ENCODE data around the gene TBC1D16. TPM values are rescaled to one million over a fixed set of nuclear protein-coding genes. Genes with fewer than 3 reads are reported as not detected.

TBC1D16 gene
- total and polyA plus RNA-seq, 10 of the 15 experiments (the other 5 are each of a cell fraction or from before 2014, with no cell fraction given): 0.01 to 0.13 (median 0.06) TPM; not detected in 3

DNA sequence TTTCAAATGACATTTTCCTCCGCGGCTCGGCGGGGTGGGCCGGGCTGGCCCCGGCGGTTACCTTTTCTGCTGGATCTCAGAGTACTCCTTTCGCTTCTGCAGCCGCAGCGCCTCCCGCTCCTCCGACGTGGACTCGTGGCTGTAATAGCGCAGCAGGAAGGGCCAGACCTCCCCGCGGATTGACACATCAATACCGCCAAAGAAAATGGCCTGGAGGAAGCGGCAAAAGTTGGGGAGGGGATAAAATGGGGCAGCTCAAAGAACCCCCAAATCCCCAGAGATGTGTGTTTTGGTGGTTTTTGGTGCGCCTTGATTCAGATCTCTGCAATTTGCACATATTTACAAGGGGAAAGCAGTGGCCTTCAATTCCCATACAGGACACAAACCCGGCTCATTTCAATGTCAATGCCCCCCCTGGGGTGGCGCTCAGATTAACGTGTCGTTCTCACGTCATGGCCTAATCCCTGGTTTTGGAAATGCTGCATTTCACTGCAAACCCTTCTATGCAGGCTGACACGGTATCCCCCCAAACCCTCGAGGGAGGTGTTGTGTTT is 85.9 kb downstream of the TBC1D16 start (continued):
- TF ChIP-seq, protein P1, sequence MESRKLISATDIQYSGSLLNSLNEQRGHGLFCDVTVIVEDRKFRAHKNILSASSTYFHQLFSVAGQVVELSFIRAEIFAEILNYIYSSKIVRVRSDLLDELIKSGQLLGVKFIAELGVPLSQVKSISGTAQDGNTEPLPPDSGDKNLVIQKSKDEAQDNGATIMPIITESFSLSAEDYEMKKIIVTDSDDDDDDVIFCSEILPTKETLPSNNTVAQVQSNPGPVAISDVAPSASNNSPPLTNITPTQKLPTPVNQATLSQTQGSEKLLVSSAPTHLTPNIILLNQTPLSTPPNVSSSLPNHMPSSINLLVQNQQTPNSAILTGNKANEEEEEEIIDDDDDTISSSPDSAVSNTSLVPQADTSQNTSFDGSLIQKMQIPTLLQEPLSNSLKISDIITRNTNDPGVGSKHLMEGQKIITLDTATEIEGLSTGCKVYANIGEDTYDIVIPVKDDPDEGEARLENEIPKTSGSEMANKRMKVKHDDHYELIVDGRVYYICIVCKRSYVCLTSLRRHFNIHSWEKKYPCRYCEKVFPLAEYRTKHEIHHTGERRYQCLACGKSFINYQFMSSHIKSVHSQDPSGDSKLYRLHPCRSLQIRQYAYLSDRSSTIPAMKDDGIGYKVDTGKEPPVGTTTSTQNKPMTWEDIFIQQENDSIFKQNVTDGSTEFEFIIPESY (IDR thresholded peaks at IDR 0.05): no peak

DNA sequence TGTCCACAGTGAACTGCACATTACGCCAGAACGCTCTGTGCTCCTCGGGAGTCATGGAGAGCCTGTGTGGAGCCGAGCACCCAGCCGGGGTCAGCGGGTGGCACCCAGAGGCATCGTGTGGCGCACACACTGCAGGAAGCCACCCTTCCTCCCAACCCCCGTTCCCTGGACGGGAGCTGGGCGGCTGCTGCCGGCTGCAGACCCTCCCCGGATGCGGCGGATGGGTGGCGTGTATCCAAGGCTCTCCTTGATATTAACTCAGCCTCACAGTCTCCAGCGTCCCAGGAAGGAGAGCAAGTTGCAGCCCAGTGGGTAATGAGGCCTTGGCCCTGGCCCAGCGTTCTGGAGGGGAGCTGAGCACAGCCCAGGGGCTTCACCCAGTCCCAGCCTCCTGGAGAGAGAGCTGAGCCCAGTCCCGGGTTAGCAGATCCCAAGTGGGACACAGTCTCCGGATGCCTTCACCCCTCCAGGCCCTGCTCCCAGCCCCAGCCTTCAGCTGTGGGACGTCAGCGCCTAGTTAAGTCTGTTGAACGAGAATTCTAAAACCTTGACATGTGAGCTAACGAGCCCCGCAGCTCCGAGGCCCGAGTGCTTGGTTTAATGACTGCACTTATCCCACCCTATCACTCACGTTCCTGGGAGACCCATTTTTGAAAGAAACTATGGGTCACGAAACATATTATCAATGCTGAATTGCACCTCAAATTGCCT is 86.6 kb downstream of the TBC1D16 start:
- Histone ChIP-seq H4K20me1 (ENCODE audit: control insufficient read depth, insufficient read depth) (no peaks in the 10 kb centered on the region), H3K4me3 (no peak overlapping the region), H3K36me3 (ENCODE audit: control insufficient read depth in 2 of 2, insufficient read depth in 2 of 2, low read length in 1 of 2) (no peaks in the 10 kb centered on the region), H3K4me1 (ENCODE audit: control insufficient read depth, insufficient read depth, low read length) (no peaks in the 10 kb centered on the region), H3K79me2 (ENCODE audit: control insufficient read depth, insufficient read depth, low read length) (no peaks in the 10 kb centered on the region), H3K9ac (ENCODE audit: control insufficient read depth, insufficient read depth, low read length) (no peak overlapping the region), H3K27me3 (replicated peaks in 1 of 2; ENCODE audit: control insufficient read depth in 2 of 2, insufficient read depth in 2 of 2, low read length in 1 of 2) (peaks cover 0 to 1% of the 10 kb centered on the region in 2 experiments; a peak in 1 of 4 replicates), H3K9me3 (replicated peaks; ENCODE audit: control insufficient read depth, insufficient read depth, low read length) (no peaks in the 10 kb centered on the region), H3K4me2 (ENCODE audit: control insufficient read depth, insufficient read depth) (no peak overlapping the region), H2AFZ (ENCODE audit: control insufficient read depth, low read depth, low read length) (no peak overlapping the region), H3K27ac (ENCODE audit: control insufficient read depth, insufficient read depth) (no peak overlapping the region)
- RAD21 ChIA-PET (ENCODE audit: unreplicated experiment): no interaction called here
- POLR2A ChIA-PET: no interaction called here
- no peak for FAIRE-seq
- DNase-seq (ENCODE audit: low read depth, low spot score): no peak
- BruUV-seq (replicated peaks): no TSS peak
- in situ Hi-C loops (cut with MboI): no loop called here
- intact Hi-C loops (cut with micrococcal nuclease; ENCODE audit: unreplicated experiment): no loop called here
- SMC1A ChIA-PET (ENCODE audit: uncharacterized antibody, unreplicated experiment): no interaction called here
- 46% methylated on average over 29 of the region's 29 CpGs for WGBS (ENCODE audit: insufficient coverage, insufficient replicate concordance, low lambda C conversion rate, missing lambda C conversion rate)
- CTCF ChIA-PET: interaction anchor here (1.2 to 1.4 kb wide), 2 partner anchors 21 to 105 kb away, joined by 3 to 5 read pairs; no protein-coding TSS in a partner anchor
- no peak for ATAC-seq
- TF ChIP-seq CBX3 (IDR thresholded peaks at IDR 0.05; ENCODE audit: borderline replicate concordance, low read depth) (no peak), IRF4 (IDR thresholded peaks at IDR 0.05; ENCODE audit: low read depth, low read length) (no peak), ZZZ3 (IDR thresholded peaks at IDR 0.05; ENCODE audit: control insufficient read depth, insufficient read length, low read depth) (no peak), LARP7 (IDR thresholded peaks at IDR 0.05) (no peak), FOS (IDR thresholded peaks at IDR 0.05; ENCODE audit: borderline replicate concordance, extremely low read depth, insufficient read length) (no peak)
- TF ChIP-seq, protein P2, sequence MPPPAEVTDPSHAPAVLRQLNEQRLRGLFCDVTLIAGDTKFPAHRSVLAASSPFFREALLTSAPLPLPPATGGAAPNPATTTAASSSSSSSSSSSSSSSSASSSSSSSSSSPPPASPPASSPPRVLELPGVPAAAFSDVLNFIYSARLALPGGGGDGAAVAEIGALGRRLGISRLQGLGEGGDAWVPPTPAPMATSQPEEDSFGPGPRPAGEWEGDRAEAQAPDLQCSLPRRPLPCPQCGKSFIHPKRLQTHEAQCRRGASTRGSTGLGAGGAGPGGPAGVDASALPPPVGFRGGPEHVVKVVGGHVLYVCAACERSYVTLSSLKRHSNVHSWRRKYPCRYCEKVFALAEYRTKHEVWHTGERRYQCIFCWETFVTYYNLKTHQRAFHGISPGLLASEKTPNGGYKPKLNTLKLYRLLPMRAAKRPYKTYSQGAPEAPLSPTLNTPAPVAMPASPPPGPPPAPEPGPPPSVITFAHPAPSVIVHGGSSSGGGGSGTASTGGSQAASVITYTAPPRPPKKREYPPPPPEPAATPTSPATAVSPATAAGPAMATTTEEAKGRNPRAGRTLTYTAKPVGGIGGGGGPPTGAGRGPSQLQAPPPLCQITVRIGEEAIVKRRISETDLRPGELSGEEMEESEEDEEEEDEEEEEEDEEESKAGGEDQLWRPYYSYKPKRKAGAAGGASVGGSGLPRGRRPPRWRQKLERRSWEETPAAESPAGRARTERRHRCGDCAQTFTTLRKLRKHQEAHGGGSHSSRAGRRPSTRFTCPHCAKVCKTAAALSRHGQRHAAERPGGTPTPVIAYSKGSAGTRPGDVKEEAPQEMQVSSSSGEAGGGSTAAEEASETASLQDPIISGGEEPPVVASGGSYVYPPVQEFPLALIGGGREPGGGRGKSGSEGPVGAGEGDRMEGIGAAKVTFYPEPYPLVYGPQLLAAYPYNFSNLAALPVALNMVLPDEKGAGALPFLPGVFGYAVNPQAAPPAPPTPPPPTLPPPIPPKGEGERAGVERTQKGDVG (CRISPR knock-in tag; IDR thresholded peaks at IDR 0.05): no peak
- TF ChIP-seq, protein P3, sequence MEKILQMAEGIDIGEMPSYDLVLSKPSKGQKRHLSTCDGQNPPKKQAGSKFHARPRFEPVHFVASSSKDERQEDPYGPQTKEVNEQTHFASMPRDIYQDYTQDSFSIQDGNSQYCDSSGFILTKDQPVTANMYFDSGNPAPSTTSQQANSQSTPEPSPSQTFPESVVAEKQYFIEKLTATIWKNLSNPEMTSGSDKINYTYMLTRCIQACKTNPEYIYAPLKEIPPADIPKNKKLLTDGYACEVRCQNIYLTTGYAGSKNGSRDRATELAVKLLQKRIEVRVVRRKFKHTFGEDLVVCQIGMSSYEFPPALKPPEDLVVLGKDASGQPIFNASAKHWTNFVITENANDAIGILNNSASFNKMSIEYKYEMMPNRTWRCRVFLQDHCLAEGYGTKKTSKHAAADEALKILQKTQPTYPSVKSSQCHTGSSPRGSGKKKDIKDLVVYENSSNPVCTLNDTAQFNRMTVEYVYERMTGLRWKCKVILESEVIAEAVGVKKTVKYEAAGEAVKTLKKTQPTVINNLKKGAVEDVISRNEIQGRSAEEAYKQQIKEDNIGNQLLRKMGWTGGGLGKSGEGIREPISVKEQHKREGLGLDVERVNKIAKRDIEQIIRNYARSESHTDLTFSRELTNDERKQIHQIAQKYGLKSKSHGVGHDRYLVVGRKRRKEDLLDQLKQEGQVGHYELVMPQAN (conservative IDR thresholded peaks at IDR 0.05): no peak
- TF ChIP-seq, protein P4, sequence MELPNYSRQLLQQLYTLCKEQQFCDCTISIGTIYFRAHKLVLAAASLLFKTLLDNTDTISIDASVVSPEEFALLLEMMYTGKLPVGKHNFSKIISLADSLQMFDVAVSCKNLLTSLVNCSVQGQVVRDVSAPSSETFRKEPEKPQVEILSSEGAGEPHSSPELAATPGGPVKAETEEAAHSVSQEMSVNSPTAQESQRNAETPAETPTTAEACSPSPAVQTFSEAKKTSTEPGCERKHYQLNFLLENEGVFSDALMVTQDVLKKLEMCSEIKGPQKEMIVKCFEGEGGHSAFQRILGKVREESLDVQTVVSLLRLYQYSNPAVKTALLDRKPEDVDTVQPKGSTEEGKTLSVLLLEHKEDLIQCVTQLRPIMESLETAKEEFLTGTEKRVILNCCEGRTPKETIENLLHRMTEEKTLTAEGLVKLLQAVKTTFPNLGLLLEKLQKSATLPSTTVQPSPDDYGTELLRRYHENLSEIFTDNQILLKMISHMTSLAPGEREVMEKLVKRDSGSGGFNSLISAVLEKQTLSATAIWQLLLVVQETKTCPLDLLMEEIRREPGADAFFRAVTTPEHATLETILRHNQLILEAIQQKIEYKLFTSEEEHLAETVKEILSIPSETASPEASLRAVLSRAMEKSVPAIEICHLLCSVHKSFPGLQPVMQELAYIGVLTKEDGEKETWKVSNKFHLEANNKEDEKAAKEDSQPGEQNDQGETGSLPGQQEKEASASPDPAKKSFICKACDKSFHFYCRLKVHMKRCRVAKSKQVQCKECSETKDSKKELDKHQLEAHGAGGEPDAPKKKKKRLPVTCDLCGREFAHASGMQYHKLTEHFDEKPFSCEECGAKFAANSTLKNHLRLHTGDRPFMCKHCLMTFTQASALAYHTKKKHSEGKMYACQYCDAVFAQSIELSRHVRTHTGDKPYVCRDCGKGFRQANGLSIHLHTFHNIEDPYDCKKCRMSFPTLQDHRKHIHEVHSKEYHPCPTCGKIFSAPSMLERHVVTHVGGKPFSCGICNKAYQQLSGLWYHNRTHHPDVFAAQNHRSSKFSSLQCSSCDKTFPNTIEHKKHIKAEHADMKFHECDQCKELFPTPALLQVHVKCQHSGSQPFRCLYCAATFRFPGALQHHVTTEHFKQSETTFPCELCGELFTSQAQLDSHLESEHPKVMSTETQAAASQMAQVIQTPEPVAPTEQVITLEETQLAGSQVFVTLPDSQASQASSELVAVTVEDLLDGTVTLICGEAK (IDR thresholded peaks at IDR 0.05; ENCODE audit: borderline replicate concordance): no peak

Data from GM12878 (cell line).